ENCODE results near the gene CAPN11. TPM values are rescaled to one million over a fixed set of nuclear protein-coding genes. Genes with fewer than 3 reads are reported as not detected.

The CAPN11 gene
- total and polyA plus RNA-seq, 2 experiments from 2014 or later: 1.1 to 1.7 TPM

GRCh38 chr6:44176130-44176761, 17.6 kb downstream of the CAPN11 start (continued):
- TF ChIP-seq, protein P1, sequence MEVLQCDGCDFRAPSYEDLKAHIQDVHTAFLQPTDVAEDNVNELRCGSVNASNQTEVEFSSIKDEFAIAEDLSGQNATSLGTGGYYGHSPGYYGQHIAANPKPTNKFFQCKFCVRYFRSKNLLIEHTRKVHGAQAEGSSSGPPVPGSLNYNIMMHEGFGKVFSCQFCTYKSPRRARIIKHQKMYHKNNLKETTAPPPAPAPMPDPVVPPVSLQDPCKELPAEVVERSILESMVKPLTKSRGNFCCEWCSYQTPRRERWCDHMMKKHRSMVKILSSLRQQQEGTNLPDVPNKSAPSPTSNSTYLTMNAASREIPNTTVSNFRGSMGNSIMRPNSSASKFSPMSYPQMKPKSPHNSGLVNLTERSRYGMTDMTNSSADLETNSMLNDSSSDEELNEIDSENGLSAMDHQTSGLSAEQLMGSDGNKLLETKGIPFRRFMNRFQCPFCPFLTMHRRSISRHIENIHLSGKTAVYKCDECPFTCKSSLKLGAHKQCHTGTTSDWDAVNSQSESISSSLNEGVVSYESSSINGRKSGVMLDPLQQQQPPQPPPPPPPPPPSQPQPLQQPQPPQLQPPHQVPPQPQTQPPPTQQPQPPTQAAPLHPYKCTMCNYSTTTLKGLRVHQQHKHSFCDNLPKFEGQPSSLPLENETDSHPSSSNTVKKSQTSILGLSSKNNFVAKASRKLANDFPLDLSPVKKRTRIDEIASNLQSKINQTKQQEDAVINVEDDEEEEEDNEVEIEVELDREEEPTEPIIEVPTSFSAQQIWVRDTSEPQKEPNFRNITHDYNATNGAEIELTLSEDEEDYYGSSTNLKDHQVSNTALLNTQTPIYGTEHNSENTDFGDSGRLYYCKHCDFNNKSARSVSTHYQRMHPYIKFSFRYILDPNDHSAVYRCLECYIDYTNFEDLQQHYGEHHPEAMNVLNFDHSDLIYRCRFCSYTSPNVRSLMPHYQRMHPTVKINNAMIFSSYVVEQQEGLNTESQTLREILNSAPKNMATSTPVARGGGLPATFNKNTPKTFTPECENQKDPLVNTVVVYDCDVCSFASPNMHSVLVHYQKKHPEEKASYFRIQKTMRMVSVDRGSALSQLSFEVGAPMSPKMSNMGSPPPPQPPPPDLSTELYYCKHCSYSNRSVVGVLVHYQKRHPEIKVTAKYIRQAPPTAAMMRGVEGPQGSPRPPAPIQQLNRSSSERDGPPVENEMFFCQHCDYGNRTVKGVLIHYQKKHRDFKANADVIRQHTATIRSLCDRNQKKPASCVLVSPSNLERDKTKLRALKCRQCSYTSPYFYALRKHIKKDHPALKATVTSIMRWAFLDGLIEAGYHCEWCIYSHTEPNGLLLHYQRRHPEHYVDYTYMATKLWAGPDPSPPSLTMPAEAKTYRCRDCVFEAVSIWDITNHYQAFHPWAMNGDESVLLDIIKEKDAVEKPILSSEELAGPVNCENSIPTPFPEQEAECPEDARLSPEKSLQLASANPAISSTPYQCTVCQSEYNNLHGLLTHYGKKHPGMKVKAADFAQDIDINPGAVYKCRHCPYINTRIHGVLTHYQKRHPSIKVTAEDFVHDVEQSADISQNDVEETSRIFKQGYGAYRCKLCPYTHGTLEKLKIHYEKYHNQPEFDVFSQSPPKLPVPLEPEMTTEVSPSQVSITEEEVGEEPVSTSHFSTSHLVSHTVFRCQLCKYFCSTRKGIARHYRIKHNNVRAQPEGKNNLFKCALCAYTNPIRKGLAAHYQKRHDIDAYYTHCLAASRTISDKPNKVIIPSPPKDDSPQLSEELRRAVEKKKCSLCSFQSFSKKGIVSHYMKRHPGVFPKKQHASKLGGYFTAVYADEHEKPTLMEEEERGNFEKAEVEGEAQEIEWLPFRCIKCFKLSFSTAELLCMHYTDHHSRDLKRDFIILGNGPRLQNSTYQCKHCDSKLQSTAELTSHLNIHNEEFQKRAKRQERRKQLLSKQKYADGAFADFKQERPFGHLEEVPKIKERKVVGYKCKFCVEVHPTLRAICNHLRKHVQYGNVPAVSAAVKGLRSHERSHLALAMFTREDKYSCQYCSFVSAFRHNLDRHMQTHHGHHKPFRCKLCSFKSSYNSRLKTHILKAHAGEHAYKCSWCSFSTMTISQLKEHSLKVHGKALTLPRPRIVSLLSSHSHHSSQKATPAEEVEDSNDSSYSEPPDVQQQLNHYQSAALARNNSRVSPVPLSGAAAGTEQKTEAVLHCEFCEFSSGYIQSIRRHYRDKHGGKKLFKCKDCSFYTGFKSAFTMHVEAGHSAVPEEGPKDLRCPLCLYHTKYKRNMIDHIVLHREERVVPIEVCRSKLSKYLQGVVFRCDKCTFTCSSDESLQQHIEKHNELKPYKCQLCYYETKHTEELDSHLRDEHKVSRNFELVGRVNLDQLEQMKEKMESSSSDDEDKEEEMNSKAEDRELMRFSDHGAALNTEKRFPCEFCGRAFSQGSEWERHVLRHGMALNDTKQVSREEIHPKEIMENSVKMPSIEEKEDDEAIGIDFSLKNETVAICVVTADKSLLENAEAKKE (CRISPR knock-in tag; IDR thresholded peaks at IDR 0.05): no peak
- TF ChIP-seq CREB1 (CRISPR knock-in tag; IDR thresholded peaks at IDR 0.05; ENCODE audit: low read depth): no peak
- no peak for TF ChIP-seq CTCF (conservative IDR thresholded peaks at IDR 0.05; ENCODE audit: low read depth in 2 of 2)
- TF ChIP-seq STAT1 (IDR thresholded peaks at IDR 0.05; ENCODE audit: unreplicated experiment): no peak
- no peak for TF ChIP-seq EZH2phosphoT487 (IDR thresholded peaks at IDR 0.05; ENCODE audit: unreplicated experiment)

DNA sequence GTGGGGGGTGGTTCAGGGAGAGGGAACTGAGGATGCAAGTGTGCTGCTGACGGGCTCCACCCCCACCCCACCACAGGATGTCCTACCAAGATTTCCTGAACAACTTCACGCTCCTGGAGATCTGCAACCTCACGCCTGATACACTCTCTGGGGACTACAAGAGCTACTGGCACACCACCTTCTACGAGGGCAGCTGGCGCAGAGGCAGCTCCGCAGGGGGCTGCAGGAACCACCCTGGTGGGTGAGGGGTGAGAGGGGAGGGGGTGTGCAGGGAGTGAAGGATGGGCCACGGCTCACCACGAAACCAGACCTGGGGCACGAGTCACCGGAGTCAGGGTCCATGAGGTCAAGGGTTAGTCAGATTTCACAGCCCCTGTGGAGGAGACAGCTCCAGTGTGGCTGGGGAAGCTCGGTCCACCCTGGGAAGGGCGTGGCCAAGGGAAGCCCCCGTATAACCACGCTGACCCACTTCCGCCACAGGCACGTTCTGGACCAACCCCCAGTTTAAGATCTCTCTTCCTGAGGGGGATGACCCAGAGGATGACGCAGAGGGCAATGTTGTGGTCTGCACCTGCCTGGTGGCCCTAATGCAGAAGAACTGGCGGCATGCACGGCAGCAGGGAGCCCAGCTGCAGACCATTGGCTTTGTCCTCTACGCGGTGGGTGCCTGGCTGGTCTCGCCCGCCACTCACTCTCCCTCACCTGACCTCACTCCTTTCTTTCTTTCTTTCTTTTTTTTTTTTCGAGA, 18.3 kb downstream of the CAPN11 start:
- no peaks in the 10 kb centered on the region for H3F3A ChIP-seq (replicated peaks; ENCODE audit: low read depth)
- DNase-seq (ENCODE audit: low spot score) (no peak), ATAC-seq (no peak)
- no peak overlapping the region for H2AFZ ChIP-seq
- Mint-ChIP-seq H3K4me1 (peaks cover 16% of the 10 kb centered on the region), H3K36me3 (ENCODE audit: low read depth) (no peaks in the 10 kb centered on the region; the same call in 2 of the 3 replicates), H3K4me3 (no peak overlapping the region; the same call in 2 of the 3 replicates), H3K27ac (no peak overlapping the region), H3K9me3 (no peaks in the 10 kb centered on the region), H3K27me3 (ENCODE audit: insufficient read depth, low read depth, poor library complexity) (peaks cover 20% of the 10 kb centered on the region)
- H3K4me1 ChIP-seq (ENCODE audit: insufficient read depth): no peaks in the 10 kb centered on the region
- H3K36me3 ChIP-seq (ENCODE audit: insufficient read depth): no peaks in the 10 kb centered on the region
- H3K79me2 ChIP-seq (replicated peaks; ENCODE audit: insufficient read depth): no peaks in the 10 kb centered on the region
- H3K27me3 ChIP-seq (ENCODE audit: insufficient read depth): no peaks in the 10 kb centered on the region
- H3K27ac ChIP-seq (ENCODE audit: low read depth): no peak overlapping the region
- H4K20me1 ChIP-seq (replicated peaks; ENCODE audit: insufficient read depth): no peaks in the 10 kb centered on the region
- no peaks in the 10 kb centered on the region for H3K9me2 ChIP-seq (ENCODE audit: insufficient read depth)
- no peak overlapping the region for H3K4me2 ChIP-seq
- H3K4me3 ChIP-seq: no peak overlapping the region
- no peak for TF ChIP-seq EZH2phosphoT487 (IDR thresholded peaks at IDR 0.05; ENCODE audit: unreplicated experiment)
- no peak for TF ChIP-seq REST (IDR thresholded peaks at IDR 0.05; ENCODE audit: unreplicated experiment)

Measured in GM23338 (cell line).